ENCODE results near the gene BICD2.

Gene BICD2

GRCh38 chr9:92725266-92725545 lies 39.4 kb downstream of the BICD2 start:
- TF ChIP-seq CTCF (IDR thresholded peaks at IDR 0.05; ENCODE audit: borderline replicate concordance, control extremely low read depth, extremely low read depth, insufficient read depth, missing control alignments): no peak
- no peak for DNase-seq (ENCODE audit: low spot score)
- in situ Hi-C loops (cut with MboI; ENCODE audit: low sequenced_read_pairs, unreplicated experiment): no loop called here

- in situ Hi-C loops (cut with MboI; ENCODE audit: low sequenced_read_pairs, unreplicated experiment): no loop called here
- TF ChIP-seq CTCF (IDR thresholded peaks at IDR 0.05; ENCODE audit: borderline replicate concordance, control extremely low read depth, extremely low read depth, insufficient read depth, missing control alignments): no peak
- DNase-seq (ENCODE audit: low spot score): no peak
These were observed 39.9 kb downstream of the BICD2 start for GRCh38 chr9:92724528-92725265.

DNA sequence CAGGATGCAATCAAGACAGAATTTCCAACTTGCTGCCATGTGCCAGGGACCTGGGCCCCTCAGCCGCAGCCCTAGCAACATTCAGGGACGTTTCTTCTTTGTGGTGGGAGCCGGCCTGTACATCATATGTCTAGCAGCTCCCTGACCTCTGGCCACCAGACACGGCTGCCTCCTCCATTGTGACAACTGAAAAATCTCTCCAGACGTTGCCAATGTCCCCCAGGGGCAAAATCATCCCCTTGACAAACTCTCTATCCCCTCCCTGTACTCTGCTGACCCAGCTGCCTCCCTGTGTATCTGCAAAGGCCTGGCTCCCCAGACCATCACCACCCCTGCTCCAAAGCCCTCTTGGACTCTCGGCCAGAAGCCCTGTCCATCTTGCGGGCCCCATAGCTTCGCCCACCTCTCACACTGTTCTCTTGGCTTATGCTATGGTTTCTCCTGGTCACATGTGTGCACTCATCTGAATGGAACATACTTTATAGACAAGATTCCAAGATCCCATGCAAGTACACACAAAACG lies 40.8 kb downstream of the BICD2 start:
- no peak for DNase-seq (ENCODE audit: low spot score)
- in situ Hi-C loops (cut with MboI; ENCODE audit: low sequenced_read_pairs, unreplicated experiment): no loop called here
- TF ChIP-seq CTCF (IDR thresholded peaks at IDR 0.05; ENCODE audit: borderline replicate concordance, control extremely low read depth, extremely low read depth, insufficient read depth, missing control alignments): no peak

DNA sequence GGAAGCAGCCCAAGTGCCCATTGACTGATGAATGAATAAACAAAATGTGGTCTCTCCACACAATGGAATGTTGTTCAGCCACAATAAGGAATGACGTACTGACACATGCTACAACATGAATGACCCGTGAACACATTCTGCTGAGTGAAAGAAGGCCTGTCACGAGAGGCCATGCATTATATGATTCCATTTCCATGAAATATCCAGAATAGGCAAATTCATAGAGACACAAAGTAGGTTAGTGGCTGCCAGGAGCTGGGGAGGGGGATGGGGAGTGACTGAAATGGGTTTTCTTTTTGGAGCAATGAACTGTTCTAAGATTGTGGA lies 41.4 kb downstream of the BICD2 start:
- in situ Hi-C loops (cut with MboI; ENCODE audit: low sequenced_read_pairs, unreplicated experiment): no loop called here
- no peak for TF ChIP-seq CTCF (IDR thresholded peaks at IDR 0.05; ENCODE audit: borderline replicate concordance, control extremely low read depth, extremely low read depth, insufficient read depth, missing control alignments)
- DNase-seq (ENCODE audit: low spot score): no peak

GRCh38 chr9:92722386-92723298 lies 42.0 kb downstream of the BICD2 start:
- no peak for DNase-seq (ENCODE audit: low spot score)
- in situ Hi-C loops (cut with MboI; ENCODE audit: low sequenced_read_pairs, unreplicated experiment): no loop called here
- no peak for TF ChIP-seq CTCF (IDR thresholded peaks at IDR 0.05; ENCODE audit: borderline replicate concordance, control extremely low read depth, extremely low read depth, insufficient read depth, missing control alignments)

GRCh38 chr9:92721548-92721947 lies 43.1 kb downstream of the BICD2 start:
- no peak for DNase-seq (ENCODE audit: low spot score)
- no peak for TF ChIP-seq CTCF (IDR thresholded peaks at IDR 0.05; ENCODE audit: borderline replicate concordance, control extremely low read depth, extremely low read depth, insufficient read depth, missing control alignments)
- in situ Hi-C loops (cut with MboI; ENCODE audit: low sequenced_read_pairs, unreplicated experiment): no loop called here

Measured in GM13976 (cell line).